ENCODE measurements around the gene LYRM4.

LYRM4 gene

GRCh38 chr6:5178806-5179205 lies 81.9 kb downstream of the LYRM4 start:
- no peak for TF ChIP-seq TAF1 (IDR thresholded peaks at IDR 0.05; ENCODE audit: borderline replicate concordance, insufficient read depth, low read length)
- TF ChIP-seq REST (IDR thresholded peaks at IDR 0.05; ENCODE audit: insufficient read depth in 1 of 2, low read depth in 2 of 2, low read length in 2 of 2): no peak
- TF ChIP-seq FOXP2 (optimal IDR thresholded peaks at IDR 0.05; ENCODE audit: borderline replicate concordance, extremely low read depth, extremely low read length, insufficient read depth): no peak
- no peak for TF ChIP-seq POLR2AphosphoS5 (IDR thresholded peaks at IDR 0.05; ENCODE audit: low read depth, low read length)
- TF ChIP-seq SIN3A (IDR thresholded peaks at IDR 0.05; ENCODE audit: borderline replicate concordance, insufficient read depth, low read length): no peak

- TF ChIP-seq FOXP2 (optimal IDR thresholded peaks at IDR 0.05; ENCODE audit: borderline replicate concordance, extremely low read depth, extremely low read length, insufficient read depth): no peak
- no peak for TF ChIP-seq POLR2AphosphoS5 (IDR thresholded peaks at IDR 0.05; ENCODE audit: low read depth, low read length)
- TF ChIP-seq SIN3A (IDR thresholded peaks at IDR 0.05; ENCODE audit: borderline replicate concordance, insufficient read depth, low read length): no peak
- TF ChIP-seq TAF1 (IDR thresholded peaks at IDR 0.05; ENCODE audit: borderline replicate concordance, insufficient read depth, low read length): no peak
- TF ChIP-seq REST (IDR thresholded peaks at IDR 0.05; ENCODE audit: insufficient read depth in 1 of 2, low read depth in 2 of 2, low read length in 2 of 2): no peak
Measured at GRCh38 chr6:5175635-5176034, 85.1 kb downstream of the LYRM4 start.

GRCh38 chr6:5174756-5175549 lies 85.8 kb downstream of the LYRM4 start:
- TF ChIP-seq POLR2AphosphoS5 (IDR thresholded peaks at IDR 0.05; ENCODE audit: low read depth, low read length): no peak

- no peak for TF ChIP-seq SIN3A (IDR thresholded peaks at IDR 0.05; ENCODE audit: borderline replicate concordance, insufficient read depth, low read length)
- TF ChIP-seq FOXP2 (optimal IDR thresholded peaks at IDR 0.05; ENCODE audit: borderline replicate concordance, extremely low read depth, extremely low read length, insufficient read depth): no peak
- no peak for TF ChIP-seq REST (IDR thresholded peaks at IDR 0.05; ENCODE audit: insufficient read depth in 1 of 2, low read depth in 2 of 2, low read length in 2 of 2)
- no peak for TF ChIP-seq POLR2AphosphoS5 (IDR thresholded peaks at IDR 0.05; ENCODE audit: low read depth, low read length)
- no peak for TF ChIP-seq TAF1 (IDR thresholded peaks at IDR 0.05; ENCODE audit: borderline replicate concordance, insufficient read depth, low read length)
Measured at GRCh38 chr6:5174244-5174643, 86.5 kb downstream of the LYRM4 start.

GRCh38 chr6:5173810-5174209 lies 86.9 kb downstream of the LYRM4 start:
- TF ChIP-seq REST (IDR thresholded peaks at IDR 0.05; ENCODE audit: insufficient read depth in 1 of 2, low read depth in 2 of 2, low read length in 2 of 2): no peak
- no peak for TF ChIP-seq TAF1 (IDR thresholded peaks at IDR 0.05; ENCODE audit: borderline replicate concordance, insufficient read depth, low read length)
- TF ChIP-seq POLR2AphosphoS5 (IDR thresholded peaks at IDR 0.05; ENCODE audit: low read depth, low read length): no peak
- TF ChIP-seq FOXP2 (optimal IDR thresholded peaks at IDR 0.05; ENCODE audit: borderline replicate concordance, extremely low read depth, extremely low read length, insufficient read depth): no peak
